Measurements from ENCODE around the gene CFAP57.

CFAP57 gene

DNA sequence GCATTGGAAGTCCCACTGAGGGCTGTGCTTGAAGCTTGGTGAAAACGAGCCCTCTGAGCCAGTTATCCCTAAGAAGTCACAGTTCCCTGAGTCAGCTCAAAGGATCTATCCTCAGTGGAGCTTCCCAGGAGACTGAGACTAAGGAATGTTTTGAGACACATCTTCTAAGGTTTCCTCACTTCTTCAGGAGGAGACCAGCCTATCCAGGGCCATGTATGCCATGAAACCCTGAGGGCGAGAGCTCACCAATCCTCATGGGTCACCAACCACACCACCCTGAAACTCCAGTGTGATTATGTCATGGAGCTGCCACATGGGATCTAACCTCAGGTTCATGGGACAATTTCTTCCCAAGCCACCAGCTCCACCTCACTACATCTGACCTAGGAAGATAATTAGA lies 121.0 kb downstream of the CFAP57 start:
- peaks cover 3 to 5% of the 10 kb centered on the region in 2 experiments for H3K27me3 ChIP-seq (ENCODE audit: control insufficient read depth in 1 of 2, insufficient read depth in 1 of 2, low read length in 2 of 2)
- DNase-seq = no peak
- no peak overlapping the region for H2BK15ac ChIP-seq (ENCODE audit: low read depth, poor library complexity, severe bottlenecking)
- no peak overlapping the region for H2AFZ ChIP-seq (ENCODE audit: low read depth, low read length)
- no peaks in the 10 kb centered on the region for H3K9me3 ChIP-seq (ENCODE audit: control insufficient read depth, low read length)
- no peaks in the 10 kb centered on the region for H3K79me1 ChIP-seq (replicated peaks; ENCODE audit: low read length, poor library complexity, severe bottlenecking)
- H2AK5ac ChIP-seq (ENCODE audit: low read length, severe bottlenecking) = no peak overlapping the region
- peak overlapping the region in 1 of 2 experiments; percentile 21 for H3K14ac ChIP-seq (ENCODE audit: low read length in 2 of 2)
- WGBS = 79% methylated on average over 2 of the region's 2 CpGs
- H3K4ac ChIP-seq (ENCODE audit: low read depth in 1 of 2, low read length in 2 of 2) = no peak overlapping the region
- H3K9ac ChIP-seq (ENCODE audit: low read length) = no peak overlapping the region
- no peak overlapping the region for H3K23ac ChIP-seq (ENCODE audit: low read length in 2 of 2)
- H3K4me3 ChIP-seq (ENCODE audit: insufficient read depth in 1 of 2, low read depth in 1 of 2, low read length in 2 of 2) = no peak overlapping the region
- H2BK120ac ChIP-seq (ENCODE audit: low read depth, low read length) = no peak overlapping the region
- no peak overlapping the region for H3K4me2 ChIP-seq (ENCODE audit: low read length, poor library complexity, severe bottlenecking)
- H2BK5ac ChIP-seq (ENCODE audit: low read depth, low read length, poor library complexity, severe bottlenecking) = no peak overlapping the region
- no peak overlapping the region for H3K27ac ChIP-seq (ENCODE audit: low read length, poor library complexity, severe bottlenecking)
- H4K8ac ChIP-seq (ENCODE audit: low read length) = no peak overlapping the region
- H4K91ac ChIP-seq (ENCODE audit: low read length) = no peak overlapping the region
- H3K36me3 ChIP-seq (ENCODE audit: control insufficient read depth in 1 of 2, insufficient read depth in 2 of 2, low read depth in 1 of 2, low read length in 2 of 2) = no peaks in the 10 kb centered on the region
- H2BK12ac ChIP-seq (ENCODE audit: low read length in 2 of 2) = no peak overlapping the region
- H3K4me1 ChIP-seq (ENCODE audit: control insufficient read depth, insufficient read depth, low read depth, low read length) = peaks cover 14% of the 10 kb centered on the region
- no peak overlapping the region for H3K18ac ChIP-seq (ENCODE audit: low read depth in 1 of 2, low read length in 2 of 2)

DNA sequence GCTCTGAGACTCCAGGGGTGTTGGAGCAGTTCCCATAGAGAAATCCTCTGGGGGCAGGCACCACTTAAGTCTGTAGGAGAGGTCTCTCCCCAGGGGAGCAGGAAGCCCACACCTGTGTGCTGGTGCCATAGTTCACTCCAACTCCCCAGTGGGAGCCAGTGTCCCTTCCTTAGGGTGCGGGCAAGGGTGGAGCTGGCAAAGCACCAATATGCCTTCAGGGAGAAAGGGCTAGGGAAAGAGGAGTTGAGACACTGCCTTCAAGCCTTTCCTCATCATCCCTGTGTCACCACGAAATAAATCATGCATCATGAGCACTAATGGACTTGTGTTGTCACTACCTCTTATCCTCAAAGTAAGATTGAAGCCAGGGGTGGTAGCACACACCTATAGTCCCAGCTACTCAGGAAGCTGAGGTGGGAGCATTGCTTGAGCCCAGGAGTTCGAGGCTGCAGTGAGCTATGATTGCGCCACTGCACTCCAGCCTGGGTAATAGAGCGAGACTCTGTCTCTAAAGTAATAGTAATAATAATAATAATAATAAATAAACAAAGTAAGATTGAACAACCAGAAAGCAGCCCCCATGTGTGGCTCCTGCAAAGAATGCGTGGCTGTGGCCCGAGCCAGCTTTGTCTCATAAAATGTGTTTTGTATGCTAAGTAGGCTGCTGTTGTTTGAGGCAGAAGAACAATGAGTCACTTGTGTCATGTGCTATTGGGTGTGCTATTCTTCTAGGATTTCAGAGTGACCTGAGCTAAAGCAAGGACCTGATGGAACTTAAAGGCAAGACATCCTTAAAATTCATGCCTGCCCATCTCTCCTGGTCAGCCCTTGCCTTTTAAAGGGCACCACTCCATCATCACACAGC lies 122.0 kb downstream of the CFAP57 start:
- no peak overlapping the region for H2BK15ac ChIP-seq (ENCODE audit: low read depth, poor library complexity, severe bottlenecking)
- no peak overlapping the region for H3K27ac ChIP-seq (ENCODE audit: low read length, poor library complexity, severe bottlenecking)
- H2BK120ac ChIP-seq (ENCODE audit: low read depth, low read length) = no peak overlapping the region
- no peak overlapping the region for H4K91ac ChIP-seq (ENCODE audit: low read length)
- H3K9ac ChIP-seq (ENCODE audit: low read length) = no peak overlapping the region
- no peak overlapping the region for H3K14ac ChIP-seq (ENCODE audit: low read length in 2 of 2)
- no peaks in the 10 kb centered on the region for H3K9me3 ChIP-seq (ENCODE audit: control insufficient read depth, low read length)
- no peak overlapping the region for H3K4ac ChIP-seq (ENCODE audit: low read depth in 1 of 2, low read length in 2 of 2)
- H4K8ac ChIP-seq (ENCODE audit: low read length) = no peak overlapping the region
- H3K27me3 ChIP-seq (ENCODE audit: control insufficient read depth in 1 of 2, insufficient read depth in 1 of 2, low read length in 2 of 2) = no peaks in the 10 kb centered on the region
- peak overlapping the region; percentile 33 for H2AK5ac ChIP-seq (ENCODE audit: low read length, severe bottlenecking)
- no peak overlapping the region for H3K4me2 ChIP-seq (ENCODE audit: low read length, poor library complexity, severe bottlenecking)
- H2BK12ac ChIP-seq (ENCODE audit: low read length in 2 of 2) = peak overlapping the region in 1 of 2 experiments; percentile 12
- H2BK5ac ChIP-seq (ENCODE audit: low read depth, low read length, poor library complexity, severe bottlenecking) = no peak overlapping the region
- 86% methylated on average over 4 of the region's 7 CpGs for WGBS
- H3K18ac ChIP-seq (ENCODE audit: low read depth in 1 of 2, low read length in 2 of 2) = peak overlapping the region in 1 of 2 experiments; percentile 15
- no peak overlapping the region for H2AFZ ChIP-seq (ENCODE audit: low read depth, low read length)
- H3K4me3 ChIP-seq (ENCODE audit: insufficient read depth in 1 of 2, low read depth in 1 of 2, low read length in 2 of 2) = no peak overlapping the region
- peak; percentile 42 for DNase-seq
- H3K4me1 ChIP-seq (ENCODE audit: control insufficient read depth, insufficient read depth, low read depth, low read length) = peaks cover 14% of the 10 kb centered on the region
- no peaks in the 10 kb centered on the region for H3K79me1 ChIP-seq (replicated peaks; ENCODE audit: low read length, poor library complexity, severe bottlenecking)
- H3K36me3 ChIP-seq (ENCODE audit: control insufficient read depth in 1 of 2, insufficient read depth in 2 of 2, low read depth in 1 of 2, low read length in 2 of 2) = no peaks in the 10 kb centered on the region
- no peak overlapping the region for H3K23ac ChIP-seq (ENCODE audit: low read length in 2 of 2)

- Histone ChIP-seq H3K14ac (ENCODE audit: low read length in 2 of 2) (no peak overlapping the region), H2BK5ac (ENCODE audit: low read depth, low read length, poor library complexity, severe bottlenecking) (no peak overlapping the region), H2AK5ac (ENCODE audit: low read length, severe bottlenecking) (no peak overlapping the region), H3K4ac (ENCODE audit: low read depth in 1 of 2, low read length in 2 of 2) (no peak overlapping the region), H3K4me2 (ENCODE audit: low read length, poor library complexity, severe bottlenecking) (no peak overlapping the region), H3K36me3 (ENCODE audit: control insufficient read depth in 1 of 2, insufficient read depth in 2 of 2, low read depth in 1 of 2, low read length in 2 of 2) (no peaks in the 10 kb centered on the region), H3K4me3 (ENCODE audit: insufficient read depth in 1 of 2, low read depth in 1 of 2, low read length in 2 of 2) (no peak overlapping the region), H2BK12ac (ENCODE audit: low read length in 2 of 2) (peak overlapping the region in 1 of 2 experiments; percentile 21), H3K79me1 (replicated peaks; ENCODE audit: low read length, poor library complexity, severe bottlenecking) (no peaks in the 10 kb centered on the region), H2AFZ (ENCODE audit: low read depth, low read length) (no peak overlapping the region), H4K8ac (ENCODE audit: low read length) (no peak overlapping the region), H3K9me3 (ENCODE audit: control insufficient read depth, low read length) (no peaks in the 10 kb centered on the region), H2BK120ac (ENCODE audit: low read depth, low read length) (no peak overlapping the region), H4K91ac (ENCODE audit: low read length) (no peak overlapping the region), H3K27me3 (ENCODE audit: control insufficient read depth in 1 of 2, insufficient read depth in 1 of 2, low read length in 2 of 2) (no peaks in the 10 kb centered on the region), H3K18ac (ENCODE audit: low read depth in 1 of 2, low read length in 2 of 2) (no peak overlapping the region), H3K9ac (ENCODE audit: low read length) (no peak overlapping the region), H3K27ac (ENCODE audit: low read length, poor library complexity, severe bottlenecking) (no peak overlapping the region), H3K23ac (ENCODE audit: low read length in 2 of 2) (no peak overlapping the region), H2BK15ac (ENCODE audit: low read depth, poor library complexity, severe bottlenecking) (no peak overlapping the region), H3K4me1 (ENCODE audit: control insufficient read depth, insufficient read depth, low read depth, low read length) (peaks cover 14% of the 10 kb centered on the region)
- no peak for DNase-seq
- over 99% methylated on average over 7 of the region's 8 CpGs for WGBS
Measured at GRCh38 chr1:43294761-43295160, 122.6 kb downstream of the CFAP57 start.

DNA sequence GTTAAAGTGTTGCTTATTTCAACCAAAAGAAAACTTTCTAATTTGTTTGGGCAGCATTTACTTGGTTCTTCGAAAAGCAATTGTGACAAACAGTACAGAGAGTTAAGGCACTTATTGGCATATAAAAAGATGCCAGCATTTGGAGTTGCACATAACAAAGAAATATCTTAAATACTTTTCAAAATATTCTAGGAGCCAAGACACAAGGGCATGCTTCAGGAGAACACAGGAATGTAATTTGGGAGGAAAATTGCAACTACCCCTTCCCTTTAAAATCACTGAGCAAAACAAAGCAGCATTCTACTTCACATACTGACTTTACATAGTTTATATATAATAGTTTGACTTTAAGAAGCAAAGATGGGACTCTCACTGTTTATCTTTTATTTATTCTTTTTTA lies 124.1 kb downstream of the CFAP57 start:
- Histone ChIP-seq H3K4ac (ENCODE audit: low read depth in 1 of 2, low read length in 2 of 2) (no peak overlapping the region), H3K4me1 (ENCODE audit: control insufficient read depth, insufficient read depth, low read depth, low read length) (peaks cover 14% of the 10 kb centered on the region), H3K4me2 (ENCODE audit: low read length, poor library complexity, severe bottlenecking) (no peak overlapping the region), H2AK5ac (ENCODE audit: low read length, severe bottlenecking) (no peak overlapping the region), H3K9me3 (ENCODE audit: control insufficient read depth, low read length) (no peaks in the 10 kb centered on the region), H3K23ac (ENCODE audit: low read length in 2 of 2) (no peak overlapping the region), H3K36me3 (ENCODE audit: control insufficient read depth in 1 of 2, insufficient read depth in 2 of 2, low read depth in 1 of 2, low read length in 2 of 2) (no peaks in the 10 kb centered on the region), H2BK15ac (ENCODE audit: low read depth, poor library complexity, severe bottlenecking) (no peak overlapping the region), H2BK120ac (ENCODE audit: low read depth, low read length) (no peak overlapping the region), H2AFZ (ENCODE audit: low read depth, low read length) (no peak overlapping the region), H2BK5ac (ENCODE audit: low read depth, low read length, poor library complexity, severe bottlenecking) (no peak overlapping the region), H4K91ac (ENCODE audit: low read length) (no peak overlapping the region), H3K4me3 (ENCODE audit: insufficient read depth in 1 of 2, low read depth in 1 of 2, low read length in 2 of 2) (no peak overlapping the region), H3K27ac (ENCODE audit: low read length, poor library complexity, severe bottlenecking) (no peak overlapping the region), H3K18ac (ENCODE audit: low read depth in 1 of 2, low read length in 2 of 2) (no peak overlapping the region), H3K14ac (ENCODE audit: low read length in 2 of 2) (no peak overlapping the region), H2BK12ac (ENCODE audit: low read length in 2 of 2) (no peak overlapping the region), H3K79me1 (replicated peaks; ENCODE audit: low read length, poor library complexity, severe bottlenecking) (no peaks in the 10 kb centered on the region), H3K9ac (ENCODE audit: low read length) (peak overlapping the region; percentile 27), H3K27me3 (ENCODE audit: control insufficient read depth in 1 of 2, insufficient read depth in 1 of 2, low read length in 2 of 2) (no peaks in the 10 kb centered on the region), H4K8ac (ENCODE audit: low read length) (no peak overlapping the region)
- WGBS = no CpG with 5 or more reads among the region's 1 CpG
- no peak for DNase-seq
